GOT3 (cell line): ENCODE data around the gene PASD1.
A peak's percentile ranks its signal among the peaks of the same experiment; 100 is the strongest.
"Not testable (repeated sequence)": the region's sequence is repeated elsewhere in the genome, so short reads cannot be mapped to it uniquely, and the experiment has no call there.

Experiments
- DNase-seq: peaks from one replicate; lab custom pipeline; 2025; ENCODE audit warnings: mixed read lengths; lab: John Stamatoyannopoulos, UW

The PASD1 gene

GRCh38 chrX:151563449-151563848, at the start of gene PASD1:
Gene PASD1 (plus strand): TSS chrX:151563675. CDS start chrX:151601554, 37,879 bp downstream.
- DNase-seq, result no peak

GRCh38 chrX:151515237-151515636, 48.2 kb upstream of the PASD1 start:
- DNase-seq, result no peak

GRCh38 chrX:151516538-151517187, 46.8 kb upstream of the PASD1 start:
- no peak for DNase-seq

GRCh38 chrX:151517421-151517820, 46.1 kb upstream of the PASD1 start:
- DNase-seq, result no peak

- DNase-seq, result no peak
Observed at GRCh38 chrX:151523351-151523750, 40.1 kb upstream of the PASD1 start.

- no peak for DNase-seq
Observed at GRCh38 chrX:151536571-151536970, 26.9 kb upstream of the PASD1 start.

GRCh38 chrX:151537572-151537971, 25.9 kb upstream of the PASD1 start:
- no peak for DNase-seq

GRCh38 chrX:151538190-151539122, 25.0 kb upstream of the PASD1 start:
- DNase-seq, result peak; percentile 7

GRCh38 chrX:151543706-151544105, 19.8 kb upstream of the PASD1 start:
- DNase-seq, result no peak

- not testable (repeated sequence) for DNase-seq
Observed at GRCh38 chrX:151546226-151546625, 17.2 kb upstream of the PASD1 start.

GRCh38 chrX:151551176-151551575, 12.3 kb upstream of the PASD1 start:
- not testable (repeated sequence) for DNase-seq

- DNase-seq, result no peak
Observed at GRCh38 chrX:151552743-151553142, 10.7 kb upstream of the PASD1 start.

GRCh38 chrX:151555301-151555700, 8.2 kb upstream of the PASD1 start:
- DNase-seq, result not testable (repeated sequence)

GRCh38 chrX:151562485-151562884, 990 bp upstream of the PASD1 start:
- not testable (repeated sequence) for DNase-seq

GRCh38 chrX:151563003-151563402, 472 bp upstream of the PASD1 start:
- DNase-seq, result not testable (repeated sequence)

GRCh38 chrX:151564035-151564434, 560 bp downstream of the PASD1 start:
- no peak for DNase-seq

GRCh38 chrX:151566872-151567271, 3.4 kb downstream of the PASD1 start:
- DNase-seq, result not testable (repeated sequence)

GRCh38 chrX:151570561-151570960, 7.1 kb downstream of the PASD1 start:
- no peak for DNase-seq

- not testable (repeated sequence) for DNase-seq
Observed at GRCh38 chrX:151593384-151593783, 29.9 kb downstream of the PASD1 start.

GRCh38 chrX:151596282-151596681, 32.8 kb downstream of the PASD1 start:
- DNase-seq, result no peak

- no peak for DNase-seq
Observed at GRCh38 chrX:151604931-151605330, 41.5 kb downstream of the PASD1 start.

GRCh38 chrX:151609222-151609621, 45.7 kb downstream of the PASD1 start:
- no peak for DNase-seq

- DNase-seq, result no peak
Observed at GRCh38 chrX:151621422-151621821, 57.9 kb downstream of the PASD1 start.
